Calu3 (cell line): Measurements from ENCODE around the gene TEX2. TPM values are rescaled to one million over a fixed set of nuclear protein-coding genes. Genes with fewer than 3 reads are reported as not detected.

Experiments
- BruUV-seq: library from RNA; stranded (reverse); fragments of 400-500 nt; replicated peaks from 2 replicates; lab custom pipeline; 2021; lab: Mats Ljungman, UMichigan
- CTCF ChIA-PET: fragments of 300-600 bp; sonication (Branson Sonifier 250); formaldehyde crosslinking; loops from one replicate; lab custom pipeline; 2022; ENCODE audit warnings: antibody characterized with exemption; lab: Charles Lee
- DNase-seq: peaks from one replicate; pipeline ENCODE4 v3.0.0; 2022
- H3K27ac Mint-ChIP-seq: one replicate; pipeline ENCODE4 v1.8.0; 2022; ENCODE audit warnings: mixed read lengths; ENCODE audit not compliant: unreplicated experiment
- H3K27me3 Mint-ChIP-seq: one replicate; pipeline ENCODE4 v1.8.0; 2022; ENCODE audit warnings: mixed read lengths; ENCODE audit not compliant: unreplicated experiment
- H3K36me3 Mint-ChIP-seq: one replicate; pipeline ENCODE4 v1.8.0; 2022; ENCODE audit warnings: mild to moderate bottlenecking, moderate library complexity, mixed read lengths; ENCODE audit not compliant: insufficient read depth, unreplicated experiment
- H3K4me1 Mint-ChIP-seq: one replicate; pipeline ENCODE4 v1.8.0; 2022; ENCODE audit warnings: mild to moderate bottlenecking, low read depth, mixed read lengths; ENCODE audit not compliant: unreplicated experiment
- H3K4me3 Mint-ChIP-seq: one replicate; pipeline ENCODE4 v1.8.0; 2022; ENCODE audit warnings: mild to moderate bottlenecking, low read depth, moderate library complexity, mixed read lengths; ENCODE audit not compliant: unreplicated experiment
- H3K9me3 Mint-ChIP-seq: one replicate; pipeline ENCODE4 v1.8.0; 2022; ENCODE audit warnings: low read depth, mixed read lengths; ENCODE audit not compliant: unreplicated experiment
- CTCF ChIP-seq: fragments of 200-600 bp; IDR thresholded peaks from one replicate; pipeline ENCODE4 v1.8.0; 2022; ENCODE audit warnings: antibody characterized with exemption; ENCODE audit not compliant: unreplicated experiment
- intact Hi-C: fragments of 100-400 bp; cut with micrococcal nuclease; formaldehyde crosslinking; loops from one replicate; pipeline ENCODE4 v1.10.0; 2022; ENCODE audit not compliant: unreplicated experiment
- total RNA-seq: library from RNA; stranded (reverse); gene quantifications from 2 replicates; pipeline ENCODE4 v1.2.3, GENCODE V29; 2022

TEX2 gene
- total RNA-seq, 1 experiment from 2014 or later = 12.3 TPM

GRCh38 chr17:64120159-64120810 lies 142.8 kb downstream of the TEX2 start:
- peaks cover 10% of the 10 kb centered on the region for H3K4me1 Mint-ChIP-seq
- no peak overlapping the region for H3K4me3 Mint-ChIP-seq
- intact Hi-C loops = no loop called here
- CTCF ChIA-PET = no interaction called here
- TF ChIP-seq CTCF = no peak
- no TSS peak for BruUV-seq
- H3K9me3 Mint-ChIP-seq = no peaks in the 10 kb centered on the region
- no peak overlapping the region for H3K27ac Mint-ChIP-seq
- no peaks in the 10 kb centered on the region for H3K36me3 Mint-ChIP-seq
- no peak for DNase-seq
- H3K27me3 Mint-ChIP-seq = no peaks in the 10 kb centered on the region

GRCh38 chr17:64117981-64118979 lies 144.8 kb downstream of the TEX2 start:
- Mint-ChIP-seq H3K9me3 (no peaks in the 10 kb centered on the region), H3K4me1 (peaks cover 16% of the 10 kb centered on the region), H3K4me3 (no peak overlapping the region), H3K27ac (no peak overlapping the region), H3K27me3 (no peaks in the 10 kb centered on the region), H3K36me3 (no peaks in the 10 kb centered on the region)
- BruUV-seq = no TSS peak
- intact Hi-C loops = no loop called here
- TF ChIP-seq CTCF = no peak
- CTCF ChIA-PET = interaction anchor here (0.7 kb wide), 1 partner anchor 61 kb away, joined by 9 read pairs; no protein-coding TSS in a partner anchor
- DNase-seq = no peak

GRCh38 chr17:64115822-64116534 lies 147.1 kb downstream of the TEX2 start:
- no peaks in the 10 kb centered on the region for H3K27me3 Mint-ChIP-seq
- BruUV-seq = no TSS peak
- no peak for TF ChIP-seq CTCF
- CTCF ChIA-PET = no interaction called here
- peak overlapping the region; percentile 64 for H3K27ac Mint-ChIP-seq
- peaks cover 6% of the 10 kb centered on the region for H3K36me3 Mint-ChIP-seq
- H3K4me3 Mint-ChIP-seq = no peak overlapping the region
- no peak for DNase-seq
- peaks cover 16% of the 10 kb centered on the region for H3K4me1 Mint-ChIP-seq
- intact Hi-C loops = no loop called here
- H3K9me3 Mint-ChIP-seq = no peaks in the 10 kb centered on the region

- intact Hi-C loops = no loop called here
- TF ChIP-seq CTCF = no peak
- DNase-seq = no peak
- H3K9me3 Mint-ChIP-seq = no peaks in the 10 kb centered on the region
- H3K4me1 Mint-ChIP-seq = peaks cover 16% of the 10 kb centered on the region
- no TSS peak for BruUV-seq
- no peaks in the 10 kb centered on the region for H3K27me3 Mint-ChIP-seq
- peaks cover 6% of the 10 kb centered on the region for H3K36me3 Mint-ChIP-seq
- CTCF ChIA-PET = interaction anchor here (0.5 kb wide), 1 partner anchor 81 kb away, joined by 4 read pairs; no protein-coding TSS in a partner anchor
- no peak overlapping the region for H3K27ac Mint-ChIP-seq
- no peak overlapping the region for H3K4me3 Mint-ChIP-seq
Measured at GRCh38 chr17:64115043-64115698, 147.9 kb downstream of the TEX2 start.
